Loucy (cell line): Measurements from ENCODE around the gene AGPS.

Experiments used
- H2AFZ ChIP-seq: fragments of 200-600 bp; sonication (generic); 2 replicates; pipeline ENCODE4 v1.6.0; 2016; ENCODE audit warnings: antibody characterized with exemption, mild to moderate bottlenecking, low read length, moderate library complexity
- H3F3A ChIP-seq: fragments of 200-600 bp; 2 replicates; pipeline ENCODE4 v1.6.0; 2016; ENCODE audit warnings: antibody characterized with exemption, low read depth, mild to moderate bottlenecking
- H3K27me3 ChIP-seq: fragments of 200-600 bp; sonication (generic); 2 replicates; pipeline ENCODE4 v1.6.1; 2014; ENCODE audit warnings: low read length, mild to moderate bottlenecking; ENCODE audit not compliant: insufficient read depth, poor library complexity, severe bottlenecking
- H3K36me3 ChIP-seq: fragments of 200-600 bp; sonication (generic); 2 replicates; pipeline ENCODE4 v1.6.1; 2016; ENCODE audit warnings: low read length; ENCODE audit not compliant: insufficient read depth
- H3K4me1 ChIP-seq: fragments of 200-600 bp; sonication (generic); 2 replicates; pipeline ENCODE4 v1.5.1; 2014; ENCODE audit warnings: low read length, mild to moderate bottlenecking; ENCODE audit not compliant: insufficient read depth, poor library complexity, severe bottlenecking
- H3K4me2 ChIP-seq: fragments of 200-600 bp; sonication (generic); 2 replicates; pipeline ENCODE4 v1.6.0; 2014; ENCODE audit warnings: antibody characterized with exemption, low read length, low read depth, mild to moderate bottlenecking; ENCODE audit not compliant: poor library complexity, severe bottlenecking
- H3K4me3 ChIP-seq: fragments of 200-600 bp; sonication (generic); 2 replicates; pipeline ENCODE4 v1.5.1; 2014; ENCODE audit warnings: low read length, mild to moderate bottlenecking, mixed read lengths; ENCODE audit not compliant: poor library complexity, severe bottlenecking
- H3K79me2 ChIP-seq: fragments of 200-600 bp; sonication (generic); 2 replicates; pipeline ENCODE4 v1.6.1; 2014; ENCODE audit warnings: low read length; ENCODE audit not compliant: insufficient read depth
- H3K9ac ChIP-seq: fragments of 200-600 bp; sonication (generic); 2 replicates; pipeline ENCODE4 v1.6.0; 2014; ENCODE audit warnings: mild to moderate bottlenecking, low read depth, low read length, moderate library complexity; ENCODE audit not compliant: poor library complexity, severe bottlenecking
- H3K9me2 ChIP-seq: fragments of 200-600 bp; sonication (generic); replicated peaks from 2 replicates; pipeline ENCODE4 v1.6.1; 2016; ENCODE audit warnings: low read depth, low read length, mixed read lengths
- H3K9me3 ChIP-seq: fragments of 200-600 bp; sonication (generic); 2 replicates; pipeline ENCODE4 v1.6.1; 2014; ENCODE audit warnings: mild to moderate bottlenecking, antibody characterized with exemption, low read length, low read depth; ENCODE audit not compliant: insufficient read depth
- H4K20me1 ChIP-seq: fragments of 200-600 bp; sonication (generic); 2 replicates; pipeline ENCODE4 v1.6.0; 2014; ENCODE audit warnings: antibody characterized with exemption, low read length, mild to moderate bottlenecking; ENCODE audit not compliant: insufficient read depth, poor library complexity, severe bottlenecking
- CTCF ChIP-seq: fragments of 200-600 bp; sonication (generic); conservative IDR thresholded peaks from 2 replicates; pipeline ENCODE4 v1.5.1; 2014; ENCODE audit warnings: mild to moderate bottlenecking, antibody characterized with exemption, low read length
- EZH2phosphoT487 ChIP-seq: fragments of 200-600 bp; IDR thresholded peaks from 2 replicates; pipeline ENCODE4 v1.6.1; 2018; ENCODE audit warnings: antibody characterized with exemption, mild to moderate bottlenecking, moderate library complexity, borderline replicate concordance

The AGPS gene

GRCh38 chr2:177516824-177517544 lies 124.4 kb downstream of the AGPS start:
- Histone ChIP-seq H3K9me3 (no peaks in the 10 kb centered on the region), H3K27me3 (no peaks in the 10 kb centered on the region), H3K4me2 (no peak overlapping the region), H3K4me1 (peaks cover 6% of the 10 kb centered on the region), H4K20me1 (no peaks in the 10 kb centered on the region), H3K36me3 (peaks cover 56% of the 10 kb centered on the region), H3F3A (no peaks in the 10 kb centered on the region), H3K79me2 (no peaks in the 10 kb centered on the region), H3K4me3 (no peak overlapping the region), H3K9ac (no peak overlapping the region), H3K9me2 (no peaks in the 10 kb centered on the region), H2AFZ (no peak overlapping the region)
- TF ChIP-seq CTCF = no peak
- TF ChIP-seq EZH2phosphoT487 = no peak

GRCh38 chr2:177518754-177519153 lies 126.2 kb downstream of the AGPS start:
- no peaks in the 10 kb centered on the region for H3K9me2 ChIP-seq
- H3K27me3 ChIP-seq = no peaks in the 10 kb centered on the region
- no peak overlapping the region for H3K9ac ChIP-seq
- peaks cover 6% of the 10 kb centered on the region for H3K4me1 ChIP-seq
- H3K9me3 ChIP-seq = no peaks in the 10 kb centered on the region
- no peaks in the 10 kb centered on the region for H4K20me1 ChIP-seq
- no peaks in the 10 kb centered on the region for H3F3A ChIP-seq
- TF ChIP-seq CTCF = no peak
- TF ChIP-seq EZH2phosphoT487 = no peak
- no peak overlapping the region for H3K4me2 ChIP-seq
- no peaks in the 10 kb centered on the region for H3K79me2 ChIP-seq
- no peak overlapping the region for H3K4me3 ChIP-seq
- H2AFZ ChIP-seq = no peak overlapping the region
- peaks cover 62% of the 10 kb centered on the region for H3K36me3 ChIP-seq

GRCh38 chr2:177519534-177520115 lies 127.1 kb downstream of the AGPS start:
- TF ChIP-seq EZH2phosphoT487 = no peak
- no peak for TF ChIP-seq CTCF
- no peak overlapping the region for H3K4me2 ChIP-seq
- H2AFZ ChIP-seq = no peak overlapping the region
- peaks cover 6% of the 10 kb centered on the region for H3K4me1 ChIP-seq
- peaks cover 62% of the 10 kb centered on the region for H3K36me3 ChIP-seq
- no peaks in the 10 kb centered on the region for H3F3A ChIP-seq
- no peaks in the 10 kb centered on the region for H3K9me3 ChIP-seq
- no peaks in the 10 kb centered on the region for H3K27me3 ChIP-seq
- no peaks in the 10 kb centered on the region for H3K9me2 ChIP-seq
- H3K9ac ChIP-seq = no peak overlapping the region
- H4K20me1 ChIP-seq = no peaks in the 10 kb centered on the region
- H3K79me2 ChIP-seq = no peaks in the 10 kb centered on the region
- no peak overlapping the region for H3K4me3 ChIP-seq
